Trophoblast cell (in vitro differentiated cells and primary cell): ENCODE measurements around the gene DRC7.

Experiments
- DNase-seq, 2 donors: peaks; one replicate each; pipeline ENCODE4 v3.0.0-alpha.2; 2016
- H2AFZ ChIP-seq: 2 replicates; pipeline ENCODE4 v1.6.1; 2013; ENCODE audit warnings: low read length, moderate library complexity, mild to moderate bottlenecking; ENCODE audit not compliant: insufficient read depth, poor library complexity
- H2AK5ac ChIP-seq: 2 replicates; pipeline ENCODE4 v1.6.1; 2013; ENCODE audit warnings: mild to moderate bottlenecking, low read length
- H2BK120ac ChIP-seq: 2 replicates; pipeline ENCODE4 v1.6.1; 2013; ENCODE audit warnings: low read length, mild to moderate bottlenecking, moderate library complexity; ENCODE audit not compliant: insufficient read depth, poor library complexity
- H2BK12ac ChIP-seq: 2 replicates; pipeline ENCODE4 v1.6.1; 2013; ENCODE audit warnings: mild to moderate bottlenecking, low read length, moderate library complexity
- H2BK5ac ChIP-seq: 2 replicates; pipeline ENCODE4 v1.6.1; 2013; ENCODE audit warnings: low read length, low read depth, moderate library complexity, mild to moderate bottlenecking; ENCODE audit not compliant: poor library complexity
- H3K14ac ChIP-seq: 2 replicates; pipeline ENCODE4 v1.6.1; 2013; ENCODE audit warnings: mild to moderate bottlenecking, low read length
- H3K18ac ChIP-seq: 2 replicates; pipeline ENCODE4 v1.6.1; 2013; ENCODE audit warnings: mild to moderate bottlenecking, low read length
- H3K23ac ChIP-seq: 2 replicates; pipeline ENCODE4 v1.6.1; 2013; ENCODE audit warnings: low read length
- H3K27ac ChIP-seq: 2 replicates; pipeline ENCODE4 v1.5.1; 2013; ENCODE audit warnings: low read depth, mild to moderate bottlenecking, inconsistent platforms, low read length, moderate library complexity
- H3K27me3 ChIP-seq: 2 replicates; pipeline ENCODE4 v1.6.1; 2013; ENCODE audit warnings: inconsistent platforms, mild to moderate bottlenecking, low read length, moderate library complexity; ENCODE audit not compliant: insufficient read depth
- H3K36me3 ChIP-seq, 2 experiments: 1 replicate in 1 of 2; 2 replicates in 1 of 2; pipeline ENCODE4 v1.6.1; 2013; ENCODE audit warnings: low read length in 2 of 2, mild to moderate bottlenecking in 2 of 2, moderate library complexity in 1 of 2; ENCODE audit not compliant: insufficient read depth in 2 of 2, control insufficient read depth in 1 of 2
- H3K4ac ChIP-seq: 2 replicates; pipeline ENCODE4 v1.6.1; 2013; ENCODE audit warnings: low read depth, mild to moderate bottlenecking, low read length, moderate library complexity
- H3K4me1 ChIP-seq, 2 experiments: 1 replicate in 1 of 2; 2 replicates in 1 of 2; pipeline ENCODE4 v1.6.1; 2013; ENCODE audit warnings: low read length in 2 of 2, mild to moderate bottlenecking in 2 of 2, moderate library complexity in 1 of 2; ENCODE audit not compliant: insufficient read depth in 2 of 2, control insufficient read depth in 1 of 2
- H3K4me2 ChIP-seq: 2 replicates; pipeline ENCODE4 v1.6.1; 2013; ENCODE audit warnings: inconsistent platforms, mild to moderate bottlenecking, low read length, moderate library complexity
- H3K4me3 ChIP-seq: 2 replicates; pipeline ENCODE4 v1.5.1; 2013; ENCODE audit warnings: mild to moderate bottlenecking, low read depth, low read length, inconsistent platforms
- H3K79me1 ChIP-seq: one replicate; pipeline ENCODE4 v1.6.1; 2013; ENCODE audit warnings: low read length
- H3K79me2 ChIP-seq: 2 replicates; pipeline ENCODE4 v1.6.1; 2013; ENCODE audit warnings: low read length, mild to moderate bottlenecking; ENCODE audit not compliant: control insufficient read depth, insufficient read depth, poor library complexity
- H3K9ac ChIP-seq: 2 replicates; pipeline ENCODE4 v1.6.1; 2013; ENCODE audit warnings: mild to moderate bottlenecking, low read length
- H3K9me3 ChIP-seq: 2 replicates; pipeline ENCODE4 v1.6.1; 2013; ENCODE audit warnings: low read depth, mild to moderate bottlenecking, control low read depth, inconsistent platforms, low read length; ENCODE audit not compliant: insufficient read depth
- H4K12ac ChIP-seq: 2 replicates; pipeline ENCODE4 v1.6.1; 2013; ENCODE audit warnings: low read depth, mild to moderate bottlenecking, low read length, moderate library complexity
- H4K8ac ChIP-seq: 2 replicates; pipeline ENCODE4 v1.6.1; 2013; ENCODE audit warnings: low read depth, mild to moderate bottlenecking, low read length, moderate library complexity
- H4K91ac ChIP-seq: one replicate; pipeline ENCODE4 v1.6.1; 2013; ENCODE audit warnings: low read depth, mild to moderate bottlenecking, low read length, moderate library complexity
- WGBS: extraction: QIAGEN DNeasy Blood & Tissue Kit; methylation state at CpG from one replicate; pipeline ENCODE4 v1.1.7; 2013; ENCODE audit warnings: missing lambda C conversion rate; ENCODE audit not compliant: insufficient read length, insufficient coverage; ENCODE audit errors: extremely low coverage; 5-methylcytosine and 5-hydroxymethylcytosine counted together

DRC7 gene

GRCh38 chr16:57735755-57736418 is 41.3 kb downstream of the DRC7 start, which contains the start of gene KATNB1:
Gene KATNB1 (plus strand): TSS chr16:57735770. CDS start chr16:57737244, 1,474 bp downstream.
- no CpG with 5 or more reads among the region's 35 CpGs for WGBS

DNA sequence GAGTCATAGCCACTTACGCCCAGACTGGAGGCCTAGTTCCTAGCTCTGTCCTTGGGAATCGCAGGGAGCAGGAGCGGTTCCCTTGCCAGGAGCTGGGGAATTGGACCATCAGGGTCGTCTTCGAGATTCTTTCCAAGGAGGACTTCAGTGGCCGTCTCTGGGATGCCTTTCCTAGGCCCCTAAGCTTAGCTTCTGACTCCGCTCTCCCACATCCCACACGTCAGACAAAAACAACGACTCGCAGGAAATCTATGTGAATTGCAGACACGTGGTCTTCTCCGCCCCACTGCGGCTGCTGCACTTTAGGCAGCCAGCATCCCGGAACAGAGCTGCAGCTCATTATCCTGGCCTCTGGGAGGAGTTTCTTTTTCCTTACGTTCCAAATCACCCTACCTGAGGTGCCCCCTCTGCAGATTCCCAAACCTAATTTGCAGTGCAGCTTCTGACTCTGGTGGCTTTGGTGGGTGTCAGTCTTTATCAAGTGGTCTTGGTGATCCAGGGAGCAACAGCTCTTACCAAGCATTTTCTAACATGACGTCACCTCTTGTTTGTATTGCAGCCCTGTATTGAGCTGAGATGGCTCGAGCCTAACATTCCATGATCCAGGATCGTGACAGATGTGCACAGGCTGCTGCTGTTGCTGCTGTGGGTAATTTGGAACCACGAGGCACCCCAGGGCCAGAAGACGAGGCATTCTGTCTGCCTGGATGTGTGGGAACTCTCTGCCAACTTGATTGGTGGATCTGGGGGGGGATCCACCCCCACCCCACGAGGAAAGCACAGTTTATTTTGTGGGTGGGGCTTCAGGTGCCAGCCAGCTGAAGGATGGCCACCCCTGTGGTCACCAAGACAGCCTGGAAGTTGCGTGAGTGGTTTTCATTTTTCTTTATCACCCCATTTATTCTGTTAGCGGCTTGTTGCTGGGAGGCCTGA is 42.1 kb downstream of the DRC7 start:
- no peak overlapping the region for H4K91ac ChIP-seq
- no peak overlapping the region for H3K23ac ChIP-seq
- DNase-seq = peak; percentile 77 to 78
- H3K79me2 ChIP-seq = peaks cover 3% of the 10 kb centered on the region
- no peak overlapping the region for H2BK5ac ChIP-seq
- H2BK12ac ChIP-seq = no peak overlapping the region
- H3K79me1 ChIP-seq = peaks cover 5% of the 10 kb centered on the region
- H3K4me1 ChIP-seq = peaks cover 10 to 15% of the 10 kb centered on the region in 2 experiments
- WGBS = no CpG with 5 or more reads among the region's 23 CpGs
- H2AFZ ChIP-seq = peak overlapping the region; percentile 41
- H3K36me3 ChIP-seq = no peaks in the 10 kb centered on the region
- peak overlapping the region; percentile 16 for H3K9ac ChIP-seq
- no peak overlapping the region for H4K12ac ChIP-seq
- H2AK5ac ChIP-seq = no peak overlapping the region
- H3K14ac ChIP-seq = no peak overlapping the region
- H3K9me3 ChIP-seq = no peaks in the 10 kb centered on the region
- H3K27me3 ChIP-seq = no peaks in the 10 kb centered on the region
- H3K4me3 ChIP-seq = no peak overlapping the region
- no peak overlapping the region for H2BK120ac ChIP-seq
- H3K4ac ChIP-seq = no peak overlapping the region
- peak overlapping the region; percentile 79 for H4K8ac ChIP-seq
- peak overlapping the region; percentile 90 for H3K4me2 ChIP-seq
- no peak overlapping the region for H3K27ac ChIP-seq
- no peak overlapping the region for H3K18ac ChIP-seq

More at GRCh38 chr16:57735755-57736418, 41.3 kb downstream of the DRC7 start, which contains the start of gene KATNB1:
- Histone ChIP-seq H3K9ac (peak within 1 kb of the TSS; percentile 88), H3K4me1 (peaks cover 10 to 15% of the 10 kb centered on the region in 2 experiments), H3K14ac (peak within 1 kb of the TSS; percentile 54), H4K12ac (peak within 1 kb of the TSS; percentile 87), H2BK5ac (peak within 1 kb of the TSS; percentile 13), H3K9me3 (no peaks in the 10 kb centered on the region), H3K4me3 (peak within 1 kb of the TSS; percentile 95), H3K79me2 (peaks cover 3% of the 10 kb centered on the region), H2BK120ac (peak within 1 kb of the TSS; percentile 9), H3K36me3 (no peaks in the 10 kb centered on the region), H2AK5ac (peak within 1 kb of the TSS; percentile 55), H3K79me1 (peaks cover 5% of the 10 kb centered on the region), H3K27me3 (no peaks in the 10 kb centered on the region), H3K27ac (peak within 1 kb of the TSS; percentile 30), H2BK12ac (no peak within 1 kb of the TSS), H3K4me2 (peak within 1 kb of the TSS; percentile 90), H4K91ac (peak within 1 kb of the TSS; percentile 74), H2AFZ (peak within 1 kb of the TSS; percentile 58), H4K8ac (peak within 1 kb of the TSS; percentile 88), H3K23ac (no peak within 1 kb of the TSS), H3K4ac (peak within 1 kb of the TSS; percentile 41), H3K18ac (peak within 1 kb of the TSS; percentile 40)
- no peak for DNase-seq

DNA sequence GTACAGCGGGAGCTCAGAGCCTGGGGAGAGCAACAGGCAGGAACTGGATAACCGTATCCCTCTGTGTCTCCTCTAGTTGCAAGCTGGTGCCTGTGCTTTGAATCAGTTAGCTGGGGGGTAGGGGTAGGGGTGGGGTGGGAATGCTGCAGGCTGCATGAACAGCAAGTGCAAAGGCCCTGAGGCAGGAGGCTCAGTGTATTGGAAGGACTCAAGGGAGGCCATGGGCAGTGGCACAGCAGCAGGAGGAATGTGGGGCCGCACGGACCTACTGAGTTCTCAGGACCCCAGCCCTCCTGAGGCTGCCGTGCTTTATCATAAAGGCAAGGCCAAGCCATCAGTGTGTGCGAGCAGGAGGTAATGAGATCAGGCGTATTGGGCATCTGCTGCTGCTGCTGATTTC is 44.2 kb downstream of the DRC7 start:
- Histone ChIP-seq H3K27me3 (no peaks in the 10 kb centered on the region), H3K4ac (no peak overlapping the region), H3K9ac (no peak overlapping the region), H3K18ac (no peak overlapping the region), H3K79me1 (peaks cover 5% of the 10 kb centered on the region), H2BK5ac (no peak overlapping the region), H4K8ac (no peak overlapping the region), H2AFZ (no peak overlapping the region), H4K91ac (no peak overlapping the region), H2BK12ac (no peak overlapping the region), H4K12ac (no peak overlapping the region), H3K36me3 (no peaks in the 10 kb centered on the region), H2AK5ac (no peak overlapping the region), H2BK120ac (no peak overlapping the region), H3K4me1 (peaks cover 10 to 15% of the 10 kb centered on the region in 2 experiments), H3K79me2 (peaks cover 3% of the 10 kb centered on the region), H3K4me3 (no peak overlapping the region), H3K23ac (no peak overlapping the region), H3K27ac (no peak overlapping the region), H3K4me2 (no peak overlapping the region), H3K14ac (no peak overlapping the region), H3K9me3 (no peaks in the 10 kb centered on the region)
- no peak for DNase-seq
- WGBS = no CpG with 5 or more reads among the region's 7 CpGs

GRCh38 chr16:57739756-57740422 is 45.3 kb downstream of the DRC7 start:
- Histone ChIP-seq H4K91ac (no peak overlapping the region), H3K9me3 (peaks cover 5% of the 10 kb centered on the region), H3K27ac (no peak overlapping the region), H2BK5ac (no peak overlapping the region), H4K12ac (no peak overlapping the region), H3K79me1 (peaks cover 2% of the 10 kb centered on the region), H2BK120ac (no peak overlapping the region), H3K4me2 (no peak overlapping the region), H3K18ac (no peak overlapping the region), H3K23ac (no peak overlapping the region), H3K14ac (no peak overlapping the region), H3K4me3 (no peak overlapping the region), H2BK12ac (no peak overlapping the region), H2AK5ac (no peak overlapping the region), H3K4me1 (peaks cover 10% of the 10 kb centered on the region in 2 experiments), H4K8ac (no peak overlapping the region), H2AFZ (no peak overlapping the region), H3K79me2 (peaks cover 1% of the 10 kb centered on the region), H3K9ac (no peak overlapping the region), H3K27me3 (no peaks in the 10 kb centered on the region), H3K36me3 (peaks cover 0 to 2% of the 10 kb centered on the region in 2 experiments), H3K4ac (no peak overlapping the region)
- DNase-seq = no peak
- WGBS = no CpG with 5 or more reads among the region's 18 CpGs
